ENCODE measurements around the gene PRKCD.

GRCh38 chr3:53236112-53236841 is 75.3 kb downstream of the PRKCD start:
- TF ChIP-seq EZH2 (IDR thresholded peaks at IDR 0.05) (no peak), POLR2AphosphoS5 (IDR thresholded peaks at IDR 0.05; ENCODE audit: borderline replicate concordance, low read depth, low read length) (no peak), FOXP2 (optimal IDR thresholded peaks at IDR 0.05; ENCODE audit: control extremely low read depth, extremely low read length, insufficient read depth) (no peak)

Data from SK-N-MC (cell line).